ENCODE measurements around the gene ETV3L.
A peak's percentile ranks its signal among the peaks of the same experiment; 100 is the strongest.

Gene ETV3L

GRCh38 chr1:157099633-157100009, at the start of gene ETV3L:
ETV3L (minus strand) TSS chr1:157099808; CDS start chr1:157099523, 285 bp downstream.
- DNase-seq (ENCODE audit: low read depth) = no peak

DNA sequence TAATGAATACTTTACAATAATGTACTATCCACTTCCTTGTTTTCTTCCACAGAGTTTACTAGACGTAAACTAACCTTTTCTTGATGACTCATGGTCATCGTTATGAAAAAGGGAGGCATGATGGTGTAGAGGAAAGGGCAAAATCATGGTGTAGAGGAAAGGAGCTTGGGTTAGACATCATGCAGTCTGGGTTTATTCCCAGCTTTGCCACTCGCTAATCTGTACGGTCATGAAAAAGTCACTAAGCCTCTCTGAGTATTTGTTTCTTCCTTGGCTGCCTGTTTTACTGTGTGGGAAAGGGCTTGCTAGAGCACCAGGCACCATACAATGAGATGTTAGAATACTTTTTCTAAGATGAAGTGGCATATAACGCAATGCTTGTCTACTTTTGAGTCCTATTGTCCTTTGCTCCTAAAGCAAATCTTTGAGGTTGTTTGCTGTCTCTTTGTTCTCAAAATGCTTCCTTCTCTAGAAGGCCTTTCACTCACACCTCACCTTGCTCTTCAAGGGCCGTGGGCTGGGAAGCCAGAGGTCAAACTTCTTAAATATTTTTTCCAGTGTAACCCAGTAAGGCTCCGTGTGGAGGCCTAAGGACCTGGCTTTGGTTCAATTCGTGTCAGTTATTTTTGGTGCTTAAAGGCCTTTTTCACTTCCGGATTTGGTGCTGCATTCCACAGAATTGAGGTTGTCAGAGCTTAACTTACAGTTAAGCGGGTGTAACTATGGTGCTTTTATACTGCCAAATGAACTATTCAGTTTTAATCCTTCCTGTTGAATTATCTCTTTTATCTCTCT, 48.5 kb upstream of the ETV3L start:
- DNase-seq (ENCODE audit: low read depth) = no peak

GRCh38 chr1:157147037-157147436, 47.4 kb upstream of the ETV3L start:
- no peak for DNase-seq (ENCODE audit: low read depth)

- no peak for DNase-seq (ENCODE audit: low read depth)
Measured at GRCh38 chr1:157146244-157146643, 46.6 kb upstream of the ETV3L start.

- no peak for DNase-seq (ENCODE audit: low read depth)
Measured at GRCh38 chr1:157145076-157145475, 45.5 kb upstream of the ETV3L start.

DNA sequence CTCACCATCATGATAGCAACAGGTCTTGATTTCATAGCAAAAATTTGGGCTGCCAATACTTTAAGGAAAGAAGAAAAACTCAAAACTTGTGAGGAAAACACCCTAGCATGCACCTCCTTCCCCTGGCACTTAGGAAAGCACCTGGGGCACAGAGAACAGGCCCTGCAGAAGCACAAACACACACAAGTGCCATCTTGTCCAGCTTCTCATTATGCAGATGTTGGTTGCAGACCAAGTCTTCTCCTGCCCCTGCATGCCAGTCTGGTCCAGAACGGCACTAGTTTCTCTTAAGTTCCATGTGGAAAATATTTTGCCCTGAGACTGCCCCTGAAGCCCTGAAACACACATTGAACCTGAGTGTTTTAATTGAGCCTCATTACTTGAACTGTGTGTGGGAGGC, 44.9 kb upstream of the ETV3L start:
- DNase-seq (ENCODE audit: low read depth) = no peak

GRCh38 chr1:157142765-157143423, 43.3 kb upstream of the ETV3L start:
- DNase-seq (ENCODE audit: low read depth) = no peak

- DNase-seq (ENCODE audit: low read depth) = no peak
Measured at GRCh38 chr1:157142201-157142600, 42.6 kb upstream of the ETV3L start.

- no peak for DNase-seq (ENCODE audit: low read depth)
Measured at GRCh38 chr1:157141212-157141855, 41.7 kb upstream of the ETV3L start.

GRCh38 chr1:157140063-157140588, 40.5 kb upstream of the ETV3L start:
- DNase-seq (ENCODE audit: low read depth) = no peak

DNA sequence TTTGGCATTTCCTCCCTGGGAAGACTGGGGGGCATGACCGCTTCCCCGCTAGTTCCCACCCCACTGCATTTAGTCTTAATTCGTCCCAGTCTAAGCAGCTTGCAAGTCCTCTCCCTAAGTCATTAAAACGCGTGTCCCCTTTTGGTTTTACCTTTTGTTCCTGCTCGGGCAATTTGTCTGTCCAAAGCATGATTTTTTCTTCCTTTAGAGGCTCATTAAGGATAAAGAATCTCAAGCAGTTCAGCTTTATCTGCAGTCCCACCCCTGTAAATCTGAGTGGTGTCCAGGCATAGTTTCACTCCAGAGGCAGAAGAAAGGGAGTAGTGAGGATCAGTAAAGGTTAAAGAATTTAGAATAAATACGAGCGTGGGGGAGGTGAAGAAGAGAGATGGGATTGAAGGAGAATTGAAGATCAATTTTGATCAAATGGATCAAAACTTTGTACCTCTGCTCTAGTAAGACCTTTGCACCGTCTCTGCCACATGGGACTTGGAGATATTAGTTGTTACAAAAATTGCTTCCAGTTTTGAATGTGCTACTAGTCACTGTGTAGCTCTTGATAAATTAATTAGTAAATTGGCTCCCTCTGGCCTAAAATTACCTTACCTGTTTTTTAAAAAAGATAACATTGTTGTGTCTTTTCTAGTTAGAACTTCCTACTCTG, 39.6 kb upstream of the ETV3L start:
- DNase-seq (ENCODE audit: low read depth) = no peak

DNA sequence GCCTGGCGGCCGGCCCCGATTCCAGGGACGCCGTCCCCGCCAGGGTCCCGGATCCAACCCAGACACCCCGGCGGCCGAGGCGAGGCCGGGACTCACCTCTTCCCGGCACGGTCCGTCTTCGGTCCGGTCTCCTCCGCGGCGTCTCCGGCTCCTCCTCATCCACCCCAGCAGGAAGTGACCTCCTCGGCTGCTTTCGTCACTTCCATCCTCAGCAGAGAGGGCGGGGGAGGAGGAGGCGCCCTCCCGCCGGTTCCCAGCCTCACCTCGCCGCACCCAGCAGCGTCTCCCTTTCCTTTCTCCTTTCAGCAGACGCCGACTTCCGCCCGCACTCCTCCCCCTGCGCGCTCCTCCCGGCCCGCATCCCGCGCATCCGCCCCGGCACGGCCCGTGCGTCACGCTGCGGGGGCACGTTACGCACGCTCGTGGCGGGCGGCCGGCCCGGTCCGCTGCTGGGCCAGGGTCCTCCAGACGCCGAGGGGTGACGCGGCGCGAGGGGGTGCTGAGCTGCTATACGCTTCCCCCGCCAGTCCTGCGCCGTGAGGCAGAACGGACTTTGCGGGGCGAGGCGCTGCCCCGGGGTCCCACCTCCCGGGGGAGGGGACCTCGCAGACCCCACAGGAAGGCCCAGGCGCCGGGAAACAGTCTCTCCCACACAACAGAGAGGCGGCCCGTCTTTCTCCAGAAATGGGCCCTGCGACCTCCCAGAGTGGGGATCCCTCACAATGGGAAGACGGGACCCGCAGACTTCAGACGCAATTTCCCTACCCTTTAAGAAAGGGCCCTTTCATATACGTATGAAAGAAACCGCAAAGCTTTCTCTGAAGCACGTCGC, 38.8 kb upstream of the ETV3L start, which contains the start of gene ETV3:
TSS of gene ETV3 (minus strand) at position 176 of the 832 bp plus-strand sequence. CDS start 2,043 bp downstream, outside the sequence.
- DNase-seq (ENCODE audit: low read depth) = peak; percentile 74

- no peak for DNase-seq (ENCODE audit: low read depth)
Measured at GRCh38 chr1:157137408-157138219, 38.0 kb upstream of the ETV3L start.

DNA sequence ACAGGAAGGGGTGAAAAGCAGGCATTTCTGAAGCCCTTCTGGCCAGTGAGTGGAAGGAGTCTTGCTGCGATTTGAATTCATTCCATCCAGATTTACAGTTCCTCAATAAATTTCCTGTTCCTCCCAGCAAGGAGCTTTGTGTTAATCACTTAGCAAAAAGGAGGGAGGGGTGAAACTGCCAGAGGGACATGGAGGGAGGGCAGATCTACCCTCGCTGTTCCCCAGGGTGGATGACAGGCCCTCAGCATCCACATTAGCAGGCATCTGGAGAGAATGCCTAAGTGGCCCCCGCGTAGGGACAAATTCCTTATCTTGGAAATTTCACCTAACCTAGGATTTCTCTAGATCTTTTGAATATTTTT, 37.4 kb upstream of the ETV3L start:
- DNase-seq (ENCODE audit: low read depth) = no peak

- DNase-seq (ENCODE audit: low read depth) = no peak
Measured at GRCh38 chr1:157136133-157136532, 36.5 kb upstream of the ETV3L start.

- DNase-seq (ENCODE audit: low read depth) = no peak
Measured at GRCh38 chr1:157135646-157136045, 36.0 kb upstream of the ETV3L start.

DNA sequence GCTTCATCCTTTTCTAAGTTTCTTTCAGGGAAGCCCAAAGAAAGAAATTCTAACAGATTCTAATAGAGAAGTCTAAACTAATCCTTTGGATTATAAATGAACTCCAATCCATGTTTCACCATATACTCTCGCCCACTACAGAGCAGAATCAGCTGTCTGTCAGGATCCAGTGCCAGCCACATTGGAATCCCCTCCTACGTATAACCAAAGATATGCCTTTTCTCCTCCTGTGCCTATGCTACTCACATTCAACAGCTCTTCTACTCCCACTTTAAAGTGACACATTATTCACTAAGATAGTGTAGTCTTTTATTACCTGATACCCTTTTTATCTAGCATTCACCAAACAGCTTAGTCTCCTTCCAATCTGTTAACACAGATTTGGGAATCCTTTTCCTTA, 35.5 kb upstream of the ETV3L start:
- no peak for DNase-seq (ENCODE audit: low read depth)

DNA sequence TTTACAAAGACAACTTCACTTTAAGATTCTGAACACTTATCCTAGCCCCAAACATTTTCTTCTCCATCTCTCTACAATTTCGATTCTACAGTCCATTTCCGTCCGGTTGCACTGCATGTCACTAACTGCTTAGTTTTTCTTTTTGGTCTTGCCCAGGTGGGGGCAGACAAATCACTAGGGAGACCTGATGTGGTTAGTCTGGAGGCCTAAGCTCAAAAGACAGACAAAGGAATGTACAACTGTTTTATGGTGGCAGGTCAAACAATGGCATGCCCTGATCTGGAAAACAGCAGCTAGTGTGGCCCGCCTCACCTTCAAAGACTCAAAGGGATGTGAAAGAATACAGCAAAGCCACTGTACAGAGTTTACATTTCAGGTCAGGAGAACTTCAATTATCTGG, 34.8 kb upstream of the ETV3L start:
- no peak for DNase-seq (ENCODE audit: low read depth)

DNA sequence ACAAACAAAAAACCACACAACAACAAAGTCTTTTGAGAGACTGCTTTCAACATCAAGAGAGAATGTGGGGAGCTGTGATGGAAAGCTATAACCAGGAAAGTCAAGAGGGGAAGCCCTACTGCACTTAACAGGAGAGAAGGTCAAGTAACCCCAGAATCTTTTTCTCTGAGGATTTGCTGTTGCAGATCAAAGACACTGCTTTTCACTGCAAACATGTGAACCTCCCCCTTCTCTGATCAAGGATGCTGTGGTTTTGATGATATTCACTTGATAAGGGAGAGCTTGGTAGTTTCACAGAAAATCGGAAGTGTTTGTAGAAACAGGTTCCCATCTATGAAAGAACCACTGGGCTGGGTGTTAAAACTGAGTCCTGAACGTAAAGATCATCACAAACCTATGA, 33.8 kb upstream of the ETV3L start:
- no peak for DNase-seq (ENCODE audit: low read depth)

DNA sequence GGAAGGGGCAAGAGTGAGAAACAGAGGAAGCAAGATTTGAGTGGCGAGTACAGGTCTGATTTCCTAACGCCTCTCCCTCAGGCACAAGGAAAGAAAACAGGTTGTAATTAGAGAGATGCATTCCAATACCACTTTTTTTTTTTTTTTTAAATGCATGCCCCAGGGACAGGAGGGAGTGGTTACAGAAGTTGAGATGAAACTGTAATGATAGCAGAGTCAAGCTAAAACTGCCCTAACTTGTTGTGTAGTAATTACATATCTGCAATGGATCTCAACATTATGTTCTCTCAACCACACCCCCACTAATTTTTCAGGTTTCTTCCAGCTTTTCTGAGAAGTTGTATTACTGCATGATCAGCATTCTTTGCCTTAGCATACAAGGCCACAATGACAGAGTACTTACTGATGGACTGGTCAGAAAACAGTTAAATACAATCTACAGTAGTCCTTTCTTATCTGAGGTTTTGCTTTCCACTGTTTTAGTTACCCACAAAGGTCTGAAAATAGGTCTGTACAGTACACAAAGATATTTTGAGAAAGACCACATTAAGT, 33.1 kb upstream of the ETV3L start:
- no peak for DNase-seq (ENCODE audit: low read depth)

All from fibroblast of the conjunctiva (primary cell).